Chondrocyte (in vitro differentiated cells): Measurements from ENCODE around the gene FAM81A. TPM values are rescaled to one million over a fixed set of nuclear protein-coding genes. Genes with fewer than 3 reads are reported as not detected.

Source experiments
- DNase-seq: peaks from one replicate; pipeline ENCODE4 v3.0.0; 2021; ENCODE audit warnings: mixed read lengths, low spot score
- H3K27ac Mint-ChIP-seq: one replicate; pipeline ENCODE4 v1.8.0; 2021; ENCODE audit warnings: mild to moderate bottlenecking, moderate library complexity, mixed read lengths; ENCODE audit not compliant: unreplicated experiment
- H3K27me3 Mint-ChIP-seq: 2 replicates; pipeline ENCODE4 v1.8.0; 2021; ENCODE audit warnings: low read depth, mixed read lengths
- H3K36me3 Mint-ChIP-seq: 2 replicates; pipeline ENCODE4 v1.8.0; 2021; ENCODE audit warnings: low read depth, mixed read lengths
- H3K4me1 Mint-ChIP-seq: 2 replicates; pipeline ENCODE4 v1.8.0; 2021; ENCODE audit warnings: low read depth, mild to moderate bottlenecking, mixed read lengths
- H3K4me3 Mint-ChIP-seq: one replicate; pipeline ENCODE4 v1.8.0; 2021; ENCODE audit warnings: mild to moderate bottlenecking, moderate library complexity, mixed read lengths; ENCODE audit not compliant: unreplicated experiment
- H3K9me3 Mint-ChIP-seq: 2 replicates; pipeline ENCODE4 v1.8.0; 2021; ENCODE audit warnings: low read depth, mixed read lengths
- CTCF ChIP-seq: fragments of 200-600 bp; sonication (generic); IDR thresholded peaks from 2 replicates; pipeline ENCODE4 v1.5.0; 2021; ENCODE audit warnings: antibody characterized with exemption, mild to moderate bottlenecking, moderate library complexity
- total RNA-seq: library from RNA; stranded (reverse); gene quantifications from 3 replicates; pipeline ENCODE4 v1.2.1, GENCODE V29; 2021

Gene FAM81A
- total RNA-seq, 1 donor from 2014 or later, result 0.15 TPM

- Mint-ChIP-seq H3K4me3 (no peak overlapping the region), H3K36me3 (peaks cover 3% of the 10 kb centered on the region), H3K27me3 (peaks cover 3% of the 10 kb centered on the region), H3K4me1 (peaks cover 3% of the 10 kb centered on the region), H3K27ac (no peak overlapping the region), H3K9me3 (peaks cover 3% of the 10 kb centered on the region)
- TF ChIP-seq CTCF, result no peak
- DNase-seq, result no peak
Observed at GRCh38 chr15:59569477-59569876, 131.5 kb downstream of the FAM81A start.

- DNase-seq, result no peak
- no peak for TF ChIP-seq CTCF
- H3K9me3 Mint-ChIP-seq, result peaks cover 2% of the 10 kb centered on the region
- H3K27me3 Mint-ChIP-seq, result peaks cover 3% of the 10 kb centered on the region
- peaks cover 3% of the 10 kb centered on the region for H3K4me1 Mint-ChIP-seq
- H3K36me3 Mint-ChIP-seq, result peaks cover 3% of the 10 kb centered on the region
- no peak overlapping the region for H3K4me3 Mint-ChIP-seq
- no peak overlapping the region for H3K27ac Mint-ChIP-seq
Observed at GRCh38 chr15:59570315-59570714, 132.3 kb downstream of the FAM81A start.

- peaks cover 1% of the 10 kb centered on the region for H3K36me3 Mint-ChIP-seq
- no peak for TF ChIP-seq CTCF
- no peaks in the 10 kb centered on the region for H3K9me3 Mint-ChIP-seq
- no peak overlapping the region for H3K4me3 Mint-ChIP-seq
- peaks cover 3% of the 10 kb centered on the region for H3K4me1 Mint-ChIP-seq
- H3K27me3 Mint-ChIP-seq, result peaks cover 3% of the 10 kb centered on the region
- DNase-seq, result no peak
- H3K27ac Mint-ChIP-seq, result no peak overlapping the region
Observed at GRCh38 chr15:59571606-59572005, 133.6 kb downstream of the FAM81A start.

Other genes with a start within 250 kb of the FAM81A start
- not detected in 3 replicates for gene LDHAL6B, start 231.3 kb upstream of the FAM81A start, total RNA-seq
- gene MYO1E, start 65.3 kb upstream of the FAM81A start, total RNA-seq, result 141 to 192 TPM (median 172 TPM) in 3 replicates
- gene GCNT3, start 173.6 kb downstream of the FAM81A start, total RNA-seq, result 0.51 to 0.79 TPM (median 0.70 TPM) in 3 replicates
- gene GTF2A2, start 219.3 kb downstream of the FAM81A start, total RNA-seq, result 105 to 114 TPM (median 109 TPM) in 3 replicates